Ovary (tissue), 3 donors: ENCODE results near the gene C2CD4B.

Experiments
- CTCF ChIP-seq, 3 donors: fragments of 450-650 bp in 2 of 3; fragments of 200-600 bp in 1 of 3; IDR thresholded peaks; one replicate each; pipeline versions ENCODE4 v1.5.1 to v1.8.0; 2016 to 2022; ENCODE audit warnings: antibody characterized with exemption in 3 of 3, mild to moderate bottlenecking in 1 of 3
- EP300 ChIP-seq: sonication (generic); formaldehyde crosslinking; IDR thresholded peaks from one replicate; pipeline ENCODE4 v1.6.1; 2017; ENCODE audit warnings: antibody characterized with exemption
- POLR2A ChIP-seq: fragments of 450-650 bp; IDR thresholded peaks from one replicate; pipeline ENCODE4 v1.6.1; 2017; ENCODE audit warnings: antibody characterized with exemption, mild to moderate bottlenecking, moderate library complexity
- donor health status: DM: no; HTN: no; CAD: no.

GRCh38 chr15:62142736-62143135, 22.3 kb downstream of the C2CD4B start:
- TF ChIP-seq CTCF (IDR thresholded peaks at IDR 0.05) (no peak), EP300 (no peak), POLR2A (no peak)
